CD4-positive, alpha-beta T cell treated with Interleukin-17A for 1 hour (primary cell): Measurements from ENCODE around the gene BTF3L4.
A peak's percentile ranks its signal among the peaks of the same experiment; 100 is the strongest.
"Not testable (repeated sequence)": the region's sequence is repeated elsewhere in the genome, so short reads cannot be mapped to it uniquely, and the experiment has no call there.

ENCODE experiments used
- DNase-seq: peaks from one replicate; pipeline ENCODE4 v3.0.0-alpha.2; 2020

Gene BTF3L4

GRCh38 chr1:52056163-52056936 is at the start of gene BTF3L4:
Gene BTF3L4 (plus strand): TSS chr1:52056295. CDS start chr1:52059848, 3,553 bp downstream.
- peak; percentile 93 for DNase-seq

- no peak for DNase-seq
These were observed 48.7 kb upstream of the BTF3L4 start for GRCh38 chr1:52007215-52008002.

GRCh38 chr1:52008071-52008809 is 47.9 kb upstream of the BTF3L4 start:
- DNase-seq, result no peak

GRCh38 chr1:52022133-52022532 is 34.0 kb upstream of the BTF3L4 start:
- DNase-seq, result no peak

GRCh38 chr1:52026278-52026677 is 29.8 kb upstream of the BTF3L4 start:
- DNase-seq, result no peak

GRCh38 chr1:52028328-52028727 is 27.8 kb upstream of the BTF3L4 start:
- no peak for DNase-seq

GRCh38 chr1:52028839-52029238 is 27.3 kb upstream of the BTF3L4 start:
- DNase-seq, result not testable (repeated sequence)

- no peak for DNase-seq
These were observed 23.8 kb upstream of the BTF3L4 start for GRCh38 chr1:52032124-52032784.

- DNase-seq, result no peak
These were observed 23.3 kb upstream of the BTF3L4 start for GRCh38 chr1:52032785-52033131.

GRCh38 chr1:52033190-52034049 is 22.7 kb upstream of the BTF3L4 start, which contains the start of gene KTI12:
Gene KTI12 (minus strand): TSS chr1:52033810. CDS start chr1:52033761, 49 bp downstream.
- peak; percentile 91 for DNase-seq

GRCh38 chr1:52034050-52034384 is 22.1 kb upstream of the BTF3L4 start:
- no peak for DNase-seq

- DNase-seq, result no peak
These were observed 18.7 kb upstream of the BTF3L4 start for GRCh38 chr1:52037402-52037814.

- no peak for DNase-seq
These were observed 18.2 kb upstream of the BTF3L4 start for GRCh38 chr1:52037909-52038308.

GRCh38 chr1:52041551-52042185 is 14.4 kb upstream of the BTF3L4 start:
- no peak for DNase-seq

- no peak for DNase-seq
These were observed 10.9 kb upstream of the BTF3L4 start for GRCh38 chr1:52045236-52045635.

- not testable (repeated sequence) for DNase-seq
These were observed 10.4 kb upstream of the BTF3L4 start for GRCh38 chr1:52045666-52046195.

GRCh38 chr1:52049337-52049736 is 6.8 kb upstream of the BTF3L4 start:
- DNase-seq, result not testable (repeated sequence)

GRCh38 chr1:52053862-52054261 is 2.2 kb upstream of the BTF3L4 start:
- DNase-seq, result no peak

- DNase-seq, result no peak
These were observed 1.5 kb upstream of the BTF3L4 start for GRCh38 chr1:52054496-52055065.

GRCh38 chr1:52055066-52055865 is 829 bp upstream of the BTF3L4 start, which contains the start of gene TXNDC12:
Gene TXNDC12 (minus strand): TSS chr1:52055191. CDS start chr1:52055096, 95 bp downstream.
- peak; percentile 68 for DNase-seq
